GM13976 (cell line): ENCODE data around the gene PHACTR1.

Source experiments
- DNase-seq: peaks from one replicate; pipeline ENCODE4 v3.0.0; 2012; ENCODE audit warnings: low spot score
- CTCF ChIP-seq: IDR thresholded peaks from 2 replicates; pipeline ENCODE4 v1.5.1; 2012; ENCODE audit warnings: borderline replicate concordance, mild to moderate bottlenecking; ENCODE audit not compliant: insufficient read depth; ENCODE audit errors: extremely low read depth, missing control alignments, control extremely low read depth
- in situ Hi-C: fragments of 300-500 bp; cut with MboI; formaldehyde crosslinking; loops from one replicate; pipeline ENCODE4 v1.12.0; 2022; ENCODE audit warnings: low sequenced_read_pairs, mixed read lengths, inconsistent platforms; ENCODE audit not compliant: unreplicated experiment

The PHACTR1 gene

GRCh38 chr6:13285705-13286104 is 569.1 kb downstream of the PHACTR1 start:
- DNase-seq = no peak
- no peak for TF ChIP-seq CTCF
- in situ Hi-C loops = no loop called here

GRCh38 chr6:13286181-13286580 is 569.6 kb downstream of the PHACTR1 start:
- in situ Hi-C loops = no loop called here
- no peak for DNase-seq

GRCh38 chr6:13287104-13287503 is 570.5 kb downstream of the PHACTR1 start:
- TF ChIP-seq CTCF = no peak
- no peak for DNase-seq
- in situ Hi-C loops = no loop called here

More at GRCh38 chr6:13286181-13286580, 569.6 kb downstream of the PHACTR1 start:
- TF ChIP-seq CTCF = no peak

GRCh38 chr6:13288481-13288880 is 571.9 kb downstream of the PHACTR1 start:
- DNase-seq = no peak
- TF ChIP-seq CTCF = no peak
- in situ Hi-C loops = no loop called here

- no peak for DNase-seq
- no peak for TF ChIP-seq CTCF
- in situ Hi-C loops = no loop called here
These were observed 572.4 kb downstream of the PHACTR1 start for GRCh38 chr6:13288969-13289391.

- TF ChIP-seq CTCF = no peak
- no peak for DNase-seq
- in situ Hi-C loops = no loop called here
These were observed 573.3 kb downstream of the PHACTR1 start for GRCh38 chr6:13289789-13290318.

GRCh38 chr6:13290335-13290734 is 573.8 kb downstream of the PHACTR1 start:
- no peak for DNase-seq
- TF ChIP-seq CTCF = no peak
- in situ Hi-C loops = no loop called here
